ENCODE results near the gene SMCO2. TPM values are rescaled to one million over a fixed set of nuclear protein-coding genes. Genes with fewer than 3 reads are reported as not detected.

SMCO2 gene
- total RNA-seq, 4 donors from 2014 or later, result not detected

DNA sequence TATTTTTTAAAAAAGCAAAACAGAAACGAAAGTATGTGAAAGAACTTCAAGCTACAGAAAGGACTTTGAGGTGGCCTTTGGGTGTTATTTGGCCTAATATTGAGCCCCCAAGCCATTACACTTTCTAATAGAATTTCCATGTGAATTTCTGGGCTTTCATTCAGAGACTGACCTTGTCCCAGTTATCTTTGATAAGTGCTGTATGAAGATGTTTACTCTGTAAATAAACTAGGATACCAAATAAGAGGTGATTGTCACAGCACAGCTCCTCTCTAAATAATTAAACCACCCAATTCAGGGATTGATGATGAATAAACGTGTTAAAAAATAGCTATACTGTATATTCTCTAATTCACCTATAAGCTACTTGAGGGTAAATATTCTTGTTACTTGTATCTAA lies 44.7 kb downstream of the SMCO2 start:
- DNase-seq (ENCODE audit: low spot score) (no peak), ATAC-seq (ENCODE audit: low FRiP score) (no peak)
- no peak for TF ChIP-seq CTCF (IDR thresholded peaks at IDR 0.05)

- ATAC-seq (ENCODE audit: low FRiP score), result no peak
- no peak for DNase-seq (ENCODE audit: low spot score)
- TF ChIP-seq CTCF (IDR thresholded peaks at IDR 0.05), result no peak
These were observed 46.9 kb downstream of the SMCO2 start for GRCh38 chr12:27493260-27493940.

DNA sequence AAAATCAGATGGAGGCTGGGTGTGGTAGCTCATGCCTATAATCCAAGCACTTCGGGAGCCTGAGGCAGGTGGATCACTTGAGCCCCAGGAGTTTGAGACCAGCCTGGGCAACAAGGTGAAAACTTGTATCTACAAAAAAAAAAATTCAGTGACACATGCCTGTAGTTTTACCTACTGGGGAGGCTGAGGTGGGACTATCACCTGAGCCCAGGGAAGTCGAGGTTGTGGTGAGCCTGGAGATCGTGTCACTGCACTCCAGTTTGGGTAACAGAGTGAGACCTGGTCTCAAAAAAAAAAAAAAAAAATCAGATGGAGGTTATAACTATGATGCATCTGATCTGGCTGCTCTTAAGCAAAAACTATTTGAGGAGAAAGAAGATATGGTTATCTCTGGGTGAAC lies 50.9 kb downstream of the SMCO2 start:
- DNase-seq (ENCODE audit: low spot score) (no peak), ATAC-seq (ENCODE audit: low FRiP score) (no peak)
- no peak for TF ChIP-seq CTCF (IDR thresholded peaks at IDR 0.05)

DNA sequence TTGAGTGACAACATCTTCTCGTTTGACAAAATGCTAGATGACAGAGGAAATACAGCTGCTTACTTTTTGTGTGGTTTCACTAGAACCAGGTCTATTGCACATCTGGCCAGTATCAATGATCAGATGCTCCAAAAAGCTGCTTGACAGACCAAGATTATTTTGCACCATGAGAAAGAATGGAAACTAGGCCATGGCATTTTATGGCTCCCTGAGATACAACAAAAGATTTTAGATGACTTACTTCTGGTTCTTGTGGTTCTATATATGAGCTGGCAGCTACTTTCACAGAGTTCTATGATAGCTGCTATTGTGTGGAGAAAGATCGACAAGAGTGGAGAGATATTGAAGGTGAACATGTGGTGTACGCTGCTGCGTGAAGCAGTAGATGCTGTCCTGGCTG lies 51.6 kb downstream of the SMCO2 start:
- DNase-seq (ENCODE audit: low spot score), result no peak
- ATAC-seq (ENCODE audit: low FRiP score), result no peak
- no peak for TF ChIP-seq CTCF (IDR thresholded peaks at IDR 0.05)

DNA sequence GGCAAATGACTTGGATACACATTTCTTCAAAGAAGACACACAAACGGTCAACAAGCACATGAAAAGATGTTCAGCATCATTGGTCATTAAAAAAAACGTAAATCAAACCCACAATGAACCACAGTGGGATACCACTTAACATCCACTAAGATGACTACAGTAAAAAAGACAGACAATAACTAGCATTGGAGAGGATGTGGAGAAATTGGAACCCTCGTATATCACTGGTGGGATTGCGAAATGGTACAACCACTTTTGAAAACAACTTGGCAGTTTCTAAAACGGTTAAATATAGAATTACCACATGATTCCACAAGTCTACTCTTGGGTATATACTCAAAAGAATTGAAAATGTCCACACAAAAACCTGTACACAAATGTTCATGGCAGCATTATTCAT lies 52.2 kb downstream of the SMCO2 start:
- DNase-seq (ENCODE audit: low spot score) (no peak), ATAC-seq (ENCODE audit: low FRiP score) (no peak)
- TF ChIP-seq CTCF (IDR thresholded peaks at IDR 0.05), result no peak

DNA sequence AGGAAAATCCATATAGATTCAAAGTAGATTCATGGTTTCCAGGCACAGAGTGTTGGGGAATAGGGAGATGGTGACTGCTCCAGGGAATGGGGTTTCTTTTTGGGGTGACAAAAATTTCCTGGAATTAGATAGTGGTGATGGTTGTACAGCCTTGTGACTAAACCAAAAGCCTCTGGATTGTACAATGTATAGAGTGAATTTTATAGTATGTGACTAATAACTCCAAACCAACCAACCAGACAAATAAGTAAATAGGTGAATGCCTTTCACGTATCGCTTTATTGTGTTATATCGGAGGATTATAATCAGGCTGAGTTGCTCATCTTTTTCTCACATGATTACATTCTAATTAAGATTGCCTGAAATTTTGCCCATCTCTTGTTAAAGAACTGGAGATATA lies 52.8 kb downstream of the SMCO2 start:
- DNase-seq (ENCODE audit: low spot score) (no peak), ATAC-seq (ENCODE audit: low FRiP score) (no peak)
- TF ChIP-seq CTCF (IDR thresholded peaks at IDR 0.05), result no peak

- ATAC-seq (ENCODE audit: low FRiP score) (no peak), DNase-seq (ENCODE audit: low spot score) (no peak)
- no peak for TF ChIP-seq CTCF (IDR thresholded peaks at IDR 0.05)
These were observed 54.0 kb downstream of the SMCO2 start for GRCh38 chr12:27500546-27500945.

Data from omental fat pad (tissue), 4 donors.